Caki2 (cell line): ENCODE measurements around the gene PJVK. TPM values are rescaled to one million over a fixed set of nuclear protein-coding genes. Genes with fewer than 3 reads are reported as not detected.
"Not testable (repeated sequence)": the region's sequence is repeated elsewhere in the genome, so short reads cannot be mapped to it uniquely, and the experiment has no call there.

Experiments used
- DNase-seq: peaks from one replicate; pipeline ENCODE4 v3.0.0-alpha.2; 2015; ENCODE audit warnings: low read depth
- in situ Hi-C: cut with HindIII; loops from 2 replicates; pipeline ENCODE4 v1.10.0; 2016; ENCODE audit warnings: low sequenced_read_pairs, low pct_unique_long_range_greater_than_20kb, mixed read lengths
- total RNA-seq: library from RNA; depleted of rRNA; stranded (reverse); fragments of >200 nt; shearing (Covaris generic); gene quantifications from 2 replicates; pipeline ENCODE4 v1.2.3, GENCODE V29; 2014; ENCODE audit warnings: low replicate concordance; rRNA removed

PJVK gene, protein sequence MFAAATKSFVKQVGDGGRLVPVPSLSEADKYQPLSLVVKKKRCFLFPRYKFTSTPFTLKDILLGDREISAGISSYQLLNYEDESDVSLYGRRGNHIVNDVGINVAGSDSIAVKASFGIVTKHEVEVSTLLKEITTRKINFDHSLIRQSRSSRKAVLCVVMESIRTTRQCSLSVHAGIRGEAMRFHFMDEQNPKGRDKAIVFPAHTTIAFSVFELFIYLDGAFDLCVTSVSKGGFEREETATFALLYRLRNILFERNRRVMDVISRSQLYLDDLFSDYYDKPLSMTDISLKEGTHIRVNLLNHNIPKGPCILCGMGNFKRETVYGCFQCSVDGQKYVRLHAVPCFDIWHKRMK
- total RNA-seq = 0.64 and 4.7 TPM in 2 replicates

DNA sequence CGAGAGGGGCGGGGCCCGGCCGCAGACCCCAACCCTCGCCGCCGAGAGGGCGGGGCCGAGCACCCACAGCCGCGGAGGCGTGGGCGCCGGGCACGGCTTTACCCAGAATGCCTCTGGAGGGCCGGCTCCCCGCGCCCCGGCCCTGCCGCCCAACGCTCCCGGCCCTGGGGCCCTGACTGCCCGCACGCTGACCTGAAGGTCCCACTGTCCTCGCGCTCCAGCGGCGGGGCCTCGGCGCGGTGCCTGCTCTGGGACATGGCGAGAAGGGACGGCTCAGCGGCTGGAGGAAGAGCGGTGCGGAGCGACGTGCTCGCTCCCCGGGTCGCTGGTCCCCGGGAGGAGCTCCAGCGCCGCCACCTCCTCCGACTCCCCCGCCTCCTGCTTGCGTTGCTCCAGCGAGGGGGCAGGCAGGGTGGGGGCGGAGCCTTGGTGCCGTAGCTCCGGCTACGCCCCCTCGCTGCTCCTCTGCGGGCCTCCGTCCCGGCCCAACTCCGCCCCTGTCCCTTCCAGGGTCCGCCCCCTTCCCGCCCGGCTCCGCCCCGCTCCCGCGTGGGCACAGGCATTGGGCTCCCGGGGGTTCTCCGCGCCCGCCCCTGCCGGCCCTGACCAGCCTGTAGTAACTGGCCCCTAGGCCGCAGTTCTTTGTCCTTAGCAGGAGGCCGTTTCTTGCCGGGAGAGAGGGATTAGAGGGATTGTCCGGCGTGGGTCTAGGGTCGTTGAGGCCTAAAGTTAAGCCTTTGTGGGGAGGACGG, at the start of gene PJVK, which contains the start of gene PRKRA:
TSS of gene PJVK (plus strand) at position 605 of the 752 bp plus-strand sequence. CDS start 2,032 bp downstream, outside the sequence.
TSS of gene PRKRA (minus strand) at position 402 of the 752 bp plus-strand sequence. CDS start at position 257, 145 bp downstream.
- in situ Hi-C loops = no loop called here

DNA sequence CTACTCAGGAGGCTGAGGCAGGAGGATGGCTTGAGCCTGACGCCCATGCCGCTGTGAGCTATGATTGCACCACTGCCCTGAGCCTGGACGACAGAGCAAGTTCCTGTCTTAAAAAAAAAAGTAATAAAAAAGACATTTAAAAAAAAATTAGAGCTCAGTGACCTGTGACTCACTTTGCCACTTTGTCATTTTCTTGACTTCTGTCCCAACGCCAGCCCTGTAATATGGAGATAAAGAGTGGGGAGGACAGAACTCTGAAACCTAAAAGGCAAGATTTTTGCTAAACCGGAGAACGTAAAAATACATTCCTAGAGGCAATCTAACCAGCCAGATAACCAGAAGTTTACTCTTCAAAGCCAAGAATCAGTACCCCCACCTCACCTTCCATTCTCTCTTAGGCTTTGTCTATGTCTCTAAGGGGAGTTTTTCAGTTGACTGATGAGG, 49.2 kb upstream of the PJVK start:
- no peak for DNase-seq
- in situ Hi-C loops = no loop called here

More for the DNA sequence above, at the start of gene PJVK, which contains the start of gene PRKRA:
- peak; percentile 98 for DNase-seq

DNA sequence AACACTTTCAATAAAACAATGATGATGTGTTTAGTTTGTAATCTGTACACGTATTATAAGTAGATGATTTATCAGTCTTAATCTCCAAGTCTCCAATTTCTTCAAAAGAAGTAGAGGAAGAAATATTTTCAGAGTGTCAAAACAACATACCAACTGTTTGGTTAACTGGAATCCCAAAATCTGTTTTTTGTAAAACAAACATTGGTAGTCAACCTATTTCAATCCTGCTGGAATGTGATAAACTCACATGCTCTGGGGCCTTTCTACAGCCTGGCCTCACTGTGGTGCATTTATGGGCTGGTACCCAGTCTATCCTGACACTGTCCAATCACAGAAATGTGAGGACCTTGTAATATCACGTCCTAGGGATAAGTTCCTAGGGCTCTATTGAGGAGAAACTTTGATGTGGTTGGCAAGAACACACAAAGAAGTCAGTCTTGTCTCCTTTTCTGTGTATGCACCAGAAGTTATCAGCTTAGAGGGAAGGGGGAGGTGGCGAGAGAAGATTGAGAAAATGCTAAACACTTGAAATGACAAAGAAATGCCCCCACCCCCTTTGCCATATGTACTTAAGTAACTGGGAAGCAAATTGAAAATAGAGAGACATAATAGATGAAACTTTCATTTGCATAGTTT, 47.4 kb upstream of the PJVK start:
- DNase-seq = no peak
- in situ Hi-C loops = no loop called here

DNA sequence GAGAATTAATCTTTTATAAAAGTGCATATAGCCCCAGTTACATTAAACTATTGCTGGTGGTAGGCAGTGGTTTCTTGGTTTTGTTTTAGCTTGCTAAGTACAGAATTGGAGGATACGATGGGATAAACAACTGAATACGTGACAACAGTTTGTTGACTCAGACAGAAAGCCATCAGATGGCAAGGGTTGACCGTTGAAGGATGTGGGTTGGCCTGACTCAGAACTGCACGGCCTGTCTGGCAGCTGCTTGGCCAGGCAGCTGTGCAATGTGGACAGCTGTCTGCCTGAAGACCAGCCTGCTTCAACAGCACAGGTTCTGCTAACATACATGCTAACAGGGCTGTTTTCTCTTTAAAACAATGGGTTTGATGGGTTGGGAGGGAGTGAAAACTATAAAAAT, 46.8 kb upstream of the PJVK start:
- in situ Hi-C loops = no loop called here
- DNase-seq = no peak

DNA sequence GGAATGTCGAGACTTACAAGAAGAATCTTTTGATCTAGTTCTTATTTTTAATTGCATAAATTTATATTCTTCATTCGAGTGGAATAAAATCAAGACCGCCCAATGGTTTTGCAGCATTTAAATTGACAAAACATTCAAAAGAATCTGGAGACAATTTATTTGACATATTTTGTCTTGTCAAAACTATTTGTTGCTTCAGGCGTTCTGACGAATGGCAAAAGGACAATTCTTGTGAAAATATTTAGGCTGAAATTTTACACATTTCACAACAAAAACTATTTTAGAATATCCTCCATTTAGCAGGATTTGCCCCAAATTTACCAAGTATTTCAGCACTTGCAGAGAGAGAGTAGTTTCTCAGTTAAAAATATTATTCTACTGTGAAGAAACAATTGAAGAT, 41.9 kb upstream of the PJVK start:
- no peak for DNase-seq
- in situ Hi-C loops = no loop called here

DNA sequence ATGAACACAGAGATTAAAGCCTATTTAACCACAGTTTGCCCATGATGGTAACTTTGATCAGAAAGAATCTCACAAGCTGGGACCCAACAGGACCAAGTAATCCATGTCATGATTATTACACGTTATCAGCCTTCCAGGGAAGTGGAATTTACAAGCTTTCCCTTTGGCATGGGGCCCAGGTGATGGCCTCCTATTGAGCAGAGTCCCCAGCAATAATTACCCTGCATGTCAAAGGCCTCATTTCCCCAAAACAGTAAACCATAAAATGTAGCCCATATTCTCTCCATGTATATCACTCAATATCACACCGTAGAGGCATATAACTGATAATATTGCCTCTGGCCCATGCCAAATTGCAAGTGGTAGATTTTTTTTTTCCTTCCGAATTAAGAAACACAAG, 39.1 kb upstream of the PJVK start:
- no peak for DNase-seq
- in situ Hi-C loops = no loop called here

DNA sequence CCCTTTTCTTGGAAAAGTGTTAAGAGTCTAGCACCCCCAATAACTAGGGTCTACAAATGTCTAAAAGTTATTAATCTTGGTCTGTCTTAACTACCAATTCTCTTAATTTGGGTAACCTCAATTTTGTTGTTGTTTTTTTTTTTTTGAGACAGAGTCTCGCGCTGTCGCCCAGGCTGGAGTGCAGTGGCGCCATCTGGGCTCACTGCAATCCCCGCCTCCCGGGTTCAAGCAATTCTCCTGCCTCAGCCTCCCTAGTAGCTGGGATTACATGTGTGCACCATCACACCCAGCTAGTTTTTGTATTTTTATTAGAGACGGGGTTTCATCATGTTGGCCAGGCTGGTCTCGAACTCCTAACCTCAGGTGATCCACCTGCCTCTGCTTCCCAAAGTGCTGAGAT, 38.7 kb upstream of the PJVK start:
- DNase-seq, in situ Hi-C loops: not testable (repeated sequence)

DNA sequence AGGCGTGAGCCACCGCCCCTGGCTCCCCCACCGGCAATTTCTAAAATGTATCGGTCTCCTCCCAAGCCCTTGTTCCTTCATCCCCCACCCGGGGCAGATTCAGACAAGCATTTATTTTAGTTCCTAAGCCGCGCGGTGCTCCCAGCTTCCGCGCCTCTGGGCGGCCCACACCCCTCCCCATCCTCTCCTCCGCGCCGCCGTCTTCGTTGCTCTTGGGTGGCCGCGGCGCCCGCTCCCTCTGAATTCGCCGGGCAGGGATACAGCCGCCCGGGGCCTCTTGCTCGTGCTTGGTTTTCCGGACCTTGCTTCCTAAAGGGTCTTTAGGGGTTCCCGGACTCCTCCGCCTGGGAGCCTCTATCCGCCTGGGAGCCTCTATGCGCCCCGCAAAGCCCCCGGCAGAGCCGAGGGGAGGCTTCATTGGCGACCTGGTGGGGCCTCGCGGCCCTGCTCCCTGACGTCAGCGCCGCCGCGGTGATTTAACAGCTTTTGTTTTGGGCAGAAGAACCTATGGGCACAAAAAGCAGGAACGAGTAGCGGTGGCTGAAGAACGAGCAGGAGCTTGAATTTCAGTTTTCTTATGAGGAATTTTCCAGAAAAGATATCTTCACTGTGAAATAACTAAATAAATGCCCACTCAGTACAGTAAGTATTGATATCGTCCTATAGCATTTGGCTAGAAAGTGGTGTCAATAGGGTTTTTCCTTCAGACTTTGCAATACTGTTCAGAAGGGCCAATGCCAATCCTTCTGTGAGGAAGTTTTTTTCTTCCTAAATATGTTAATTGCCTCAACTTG, 37.5 kb upstream of the PJVK start:
- DNase-seq = peak; percentile 70
- in situ Hi-C loops = no loop called here

DNA sequence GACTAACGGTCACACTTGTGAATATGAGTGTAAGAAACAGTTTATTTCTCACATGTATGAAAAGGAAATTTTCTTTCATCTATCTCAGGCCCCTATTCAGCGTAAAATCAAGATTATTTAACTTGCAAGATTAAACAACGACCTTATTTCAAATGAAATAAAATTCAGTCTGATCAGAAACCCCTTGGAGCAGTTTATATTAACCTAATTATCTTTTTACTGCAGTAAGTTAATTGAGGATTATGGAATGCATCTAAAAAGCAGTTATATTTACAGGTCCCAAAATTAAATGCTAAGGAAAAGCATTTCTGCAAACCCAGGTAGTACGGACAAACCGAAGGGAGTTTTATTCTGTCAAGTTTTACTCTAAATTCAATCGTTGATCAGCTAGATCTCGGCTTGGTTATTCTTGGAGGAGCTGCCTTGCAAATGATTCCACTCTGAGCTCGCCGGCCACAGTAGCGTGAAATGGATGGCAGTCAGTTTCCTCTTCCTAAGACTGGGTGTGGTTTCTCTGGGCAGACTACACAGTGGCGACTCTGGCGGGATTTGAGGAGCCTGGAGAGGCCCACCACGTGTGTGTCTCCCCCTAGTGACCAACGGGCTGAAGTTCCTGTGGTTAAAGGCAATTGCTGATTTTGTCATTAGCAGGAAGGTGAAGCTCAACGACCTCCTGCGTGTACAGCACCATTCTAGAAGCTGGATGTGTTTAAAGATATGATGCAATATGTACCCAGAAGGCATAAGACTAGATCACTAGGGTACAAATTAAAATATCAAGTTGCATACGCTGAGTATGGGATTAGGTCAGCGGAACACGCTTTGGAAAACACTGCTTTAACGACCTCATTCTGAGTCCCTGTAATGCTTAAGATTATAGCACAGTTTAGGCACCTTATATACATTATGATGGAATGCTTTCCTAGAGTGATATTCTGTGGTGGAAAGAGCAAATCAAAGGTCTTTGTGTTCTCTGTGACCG, 36.6 kb upstream of the PJVK start:
- in situ Hi-C loops = no loop called here
- peak; percentile 87 for DNase-seq

DNA sequence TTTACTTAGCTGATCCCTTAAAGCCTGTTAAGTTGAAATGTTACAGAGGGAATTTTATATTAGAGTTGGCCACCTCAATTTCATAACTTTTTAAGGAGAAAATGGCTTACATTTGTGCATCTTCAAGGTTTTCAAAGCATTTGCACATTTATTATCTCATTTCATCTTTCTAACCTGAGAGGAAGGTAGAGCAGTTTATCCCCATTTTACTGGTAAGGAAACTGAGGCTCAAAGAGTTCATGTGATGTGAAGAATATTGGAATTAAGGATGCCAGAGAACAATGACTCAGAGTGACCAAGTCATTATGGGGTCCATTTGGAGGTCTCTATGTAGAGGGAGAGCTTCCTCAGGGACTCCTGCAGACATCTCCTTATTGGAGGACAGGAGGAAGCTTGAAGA, 35.2 kb upstream of the PJVK start:
- in situ Hi-C loops = no loop called here
- DNase-seq = no peak

DNA sequence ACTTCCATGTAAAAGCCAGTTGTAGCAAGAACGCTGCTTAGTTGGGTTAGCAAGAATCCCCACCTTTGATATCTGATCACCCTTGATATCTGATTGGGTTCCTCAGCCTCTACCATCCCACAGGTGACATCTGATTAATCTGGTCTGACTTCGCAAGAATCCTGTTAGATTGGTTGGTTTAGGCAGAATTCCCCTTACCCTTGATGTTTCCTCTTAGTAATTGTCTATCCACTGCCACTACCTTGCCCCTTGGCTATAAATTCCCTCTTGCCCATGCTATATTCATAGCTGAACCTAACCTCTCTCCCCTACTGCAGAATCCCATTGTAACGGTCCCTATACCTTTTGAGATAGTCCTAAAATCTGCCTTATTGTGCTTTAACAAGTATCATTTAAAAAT, 33.3 kb upstream of the PJVK start:
- in situ Hi-C loops = no loop called here

DNA sequence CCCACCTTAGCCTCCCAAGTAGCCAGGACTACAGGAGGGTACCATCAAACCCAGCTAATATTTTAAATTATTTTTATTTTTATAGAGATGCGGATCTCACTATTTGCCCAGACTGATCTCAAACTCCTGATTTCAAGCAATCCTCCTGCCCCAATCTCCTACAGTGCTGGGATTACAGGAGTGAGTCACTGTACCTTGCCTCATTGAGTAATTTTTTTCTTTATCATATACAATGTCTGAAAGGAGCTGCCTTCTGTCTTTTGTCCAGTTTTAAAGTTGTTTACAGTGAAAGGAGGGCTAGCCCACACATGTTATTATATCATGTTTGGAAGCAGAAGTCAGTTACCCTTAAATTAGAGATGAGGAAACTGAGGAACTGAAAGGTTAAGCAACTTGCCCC, 32.8 kb upstream of the PJVK start:
- in situ Hi-C loops = no loop called here
- no peak for DNase-seq

More for the DNA sequence above, 33.3 kb upstream of the PJVK start:
- no peak for DNase-seq

DNA sequence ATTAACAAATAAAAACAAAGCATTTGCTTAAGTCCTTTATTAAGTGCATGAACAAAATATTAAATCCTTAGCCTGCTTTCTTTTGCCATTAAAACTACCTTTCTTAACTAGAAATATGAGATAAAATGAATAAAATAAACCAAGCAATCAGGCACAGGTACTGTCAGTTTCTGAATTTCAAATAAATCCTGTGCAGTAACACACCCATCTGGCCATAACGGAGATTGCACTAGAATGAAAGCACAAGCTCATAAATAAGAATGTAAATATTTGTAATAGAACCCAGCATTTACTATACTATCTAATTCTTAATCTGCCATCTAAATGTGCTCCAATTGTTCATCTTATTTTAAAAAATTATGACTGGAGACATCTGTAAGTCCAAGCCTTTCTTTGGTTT, 32.1 kb upstream of the PJVK start:
- in situ Hi-C loops = no loop called here

DNA sequence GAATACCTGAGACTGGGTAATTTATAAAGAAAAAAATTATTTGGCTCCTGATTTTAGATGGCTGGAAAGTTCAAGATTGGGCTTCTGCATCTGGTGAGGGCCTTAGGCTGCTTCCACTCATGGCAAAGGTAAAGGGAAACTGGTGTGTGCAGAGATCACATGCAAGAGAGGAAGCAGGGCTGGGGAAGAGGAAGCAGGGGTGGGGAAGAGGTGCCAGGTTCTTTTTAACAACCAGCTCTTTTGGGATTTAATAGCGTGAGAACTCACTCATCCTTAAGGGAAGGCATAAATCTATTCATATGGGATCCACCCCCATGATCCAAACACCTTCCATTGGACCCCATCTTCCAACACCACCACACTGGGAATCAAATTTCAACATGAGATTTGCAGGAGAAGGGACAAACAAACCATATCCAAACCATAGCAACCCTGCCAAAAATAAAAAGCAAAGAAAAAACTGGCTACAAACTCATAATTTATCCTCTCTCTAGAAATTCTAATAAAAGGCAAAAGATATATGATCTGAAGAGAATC, 30.6 kb upstream of the PJVK start:
- in situ Hi-C loops = no loop called here
- DNase-seq = no peak

More for the DNA sequence above, 32.1 kb upstream of the PJVK start:
- DNase-seq = no peak

DNA sequence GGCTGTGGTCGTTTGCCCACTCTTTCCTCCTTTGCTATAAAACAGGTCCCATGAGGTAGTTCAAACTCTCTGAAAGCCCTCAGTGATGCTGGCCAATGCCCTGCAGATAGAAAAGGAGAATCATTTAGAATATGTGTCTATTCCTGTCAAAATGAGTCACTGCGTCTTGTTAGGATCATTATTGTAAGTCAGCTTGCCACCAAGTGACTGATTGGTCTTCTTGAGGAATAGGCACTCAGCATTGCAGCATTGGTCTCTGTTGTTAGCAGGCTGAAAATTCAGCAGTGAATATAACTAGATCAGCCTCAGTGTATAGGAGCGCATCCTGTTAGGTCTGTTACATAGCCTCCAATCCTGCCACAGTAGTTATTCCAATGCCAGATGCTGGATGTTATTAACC, 29.1 kb upstream of the PJVK start:
- in situ Hi-C loops = no loop called here
- DNase-seq = no peak

DNA sequence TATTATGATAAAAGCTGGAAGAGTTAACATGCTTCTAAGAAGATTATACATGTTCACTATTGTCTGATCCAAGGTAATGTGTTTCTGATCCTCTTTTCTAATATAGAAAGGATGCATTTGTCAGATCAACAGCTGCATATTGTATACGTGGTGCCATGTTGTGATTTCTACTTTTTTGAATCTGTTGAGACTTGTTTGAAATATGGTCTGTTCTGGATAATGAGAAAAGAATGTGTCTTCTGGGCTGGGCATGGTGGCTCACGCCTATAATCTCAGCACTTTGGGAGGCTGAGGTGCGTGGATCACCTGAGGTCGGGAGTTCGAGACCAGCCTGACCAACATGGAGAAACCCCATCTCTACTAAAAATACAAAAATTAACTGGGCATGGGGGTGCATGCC, 27.4 kb upstream of the PJVK start:
- in situ Hi-C loops, DNase-seq: not testable (repeated sequence)
